Panc1 (cell line): Measurements from ENCODE around the gene EHD3.

Experiments used
- POLR2AphosphoS5 ChIP-seq: IDR thresholded peaks from 2 replicates; pipeline ENCODE4 v1.6.1; 2012; ENCODE audit warnings: mild to moderate bottlenecking, low read depth, low read length, moderate library complexity
- TF ChIP-seq, protein P1 (sequence below): fragments of 450-650 bp; IDR thresholded peaks from 2 replicates; pipeline ENCODE4 v1.5.1; 2017; ENCODE audit warnings: mild to moderate bottlenecking

DNA sequence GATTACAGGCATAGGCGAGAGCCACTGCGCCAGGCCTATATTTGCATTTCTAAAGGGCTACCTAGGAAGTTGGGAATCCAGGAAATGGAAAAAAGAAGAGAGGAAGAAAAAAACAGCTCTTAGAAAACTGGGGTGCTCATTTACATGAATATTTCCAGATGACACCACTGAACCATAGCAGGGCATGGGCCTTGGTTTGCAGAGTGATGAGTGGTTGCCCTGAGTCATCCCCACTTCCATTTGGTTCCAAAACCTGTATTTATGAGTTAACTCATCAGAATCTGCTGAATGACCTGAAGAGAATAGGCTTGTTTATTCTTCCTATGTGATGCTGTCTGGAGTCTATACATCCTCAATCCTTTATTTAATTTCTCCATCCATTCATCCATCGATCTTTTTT is 36.2 kb downstream of the EHD3 start:
- TF ChIP-seq, protein P1, sequence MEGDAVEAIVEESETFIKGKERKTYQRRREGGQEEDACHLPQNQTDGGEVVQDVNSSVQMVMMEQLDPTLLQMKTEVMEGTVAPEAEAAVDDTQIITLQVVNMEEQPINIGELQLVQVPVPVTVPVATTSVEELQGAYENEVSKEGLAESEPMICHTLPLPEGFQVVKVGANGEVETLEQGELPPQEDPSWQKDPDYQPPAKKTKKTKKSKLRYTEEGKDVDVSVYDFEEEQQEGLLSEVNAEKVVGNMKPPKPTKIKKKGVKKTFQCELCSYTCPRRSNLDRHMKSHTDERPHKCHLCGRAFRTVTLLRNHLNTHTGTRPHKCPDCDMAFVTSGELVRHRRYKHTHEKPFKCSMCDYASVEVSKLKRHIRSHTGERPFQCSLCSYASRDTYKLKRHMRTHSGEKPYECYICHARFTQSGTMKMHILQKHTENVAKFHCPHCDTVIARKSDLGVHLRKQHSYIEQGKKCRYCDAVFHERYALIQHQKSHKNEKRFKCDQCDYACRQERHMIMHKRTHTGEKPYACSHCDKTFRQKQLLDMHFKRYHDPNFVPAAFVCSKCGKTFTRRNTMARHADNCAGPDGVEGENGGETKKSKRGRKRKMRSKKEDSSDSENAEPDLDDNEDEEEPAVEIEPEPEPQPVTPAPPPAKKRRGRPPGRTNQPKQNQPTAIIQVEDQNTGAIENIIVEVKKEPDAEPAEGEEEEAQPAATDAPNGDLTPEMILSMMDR = no peak
- TF ChIP-seq POLR2AphosphoS5 = no peak
